Measurements from ENCODE around the gene PAPPA. TPM values are rescaled to one million over a fixed set of nuclear protein-coding genes. Genes with fewer than 3 reads are reported as not detected.

Gene PAPPA
- total RNA-seq, 3 donors from 2014 or later, result 0.61 to 2.5 (median 1.9) TPM

GRCh38 chr9:116243708-116244107, 90.1 kb downstream of the PAPPA start:
- Histone ChIP-seq H3K36me3 (ENCODE audit: low read depth) (no peaks in the 10 kb centered on the region), H3K4me3 (no peak overlapping the region), H3K4me1 (ENCODE audit: low read depth) (no peaks in the 10 kb centered on the region), H3K9me3 (no peaks in the 10 kb centered on the region)
- TF ChIP-seq, protein P1, sequence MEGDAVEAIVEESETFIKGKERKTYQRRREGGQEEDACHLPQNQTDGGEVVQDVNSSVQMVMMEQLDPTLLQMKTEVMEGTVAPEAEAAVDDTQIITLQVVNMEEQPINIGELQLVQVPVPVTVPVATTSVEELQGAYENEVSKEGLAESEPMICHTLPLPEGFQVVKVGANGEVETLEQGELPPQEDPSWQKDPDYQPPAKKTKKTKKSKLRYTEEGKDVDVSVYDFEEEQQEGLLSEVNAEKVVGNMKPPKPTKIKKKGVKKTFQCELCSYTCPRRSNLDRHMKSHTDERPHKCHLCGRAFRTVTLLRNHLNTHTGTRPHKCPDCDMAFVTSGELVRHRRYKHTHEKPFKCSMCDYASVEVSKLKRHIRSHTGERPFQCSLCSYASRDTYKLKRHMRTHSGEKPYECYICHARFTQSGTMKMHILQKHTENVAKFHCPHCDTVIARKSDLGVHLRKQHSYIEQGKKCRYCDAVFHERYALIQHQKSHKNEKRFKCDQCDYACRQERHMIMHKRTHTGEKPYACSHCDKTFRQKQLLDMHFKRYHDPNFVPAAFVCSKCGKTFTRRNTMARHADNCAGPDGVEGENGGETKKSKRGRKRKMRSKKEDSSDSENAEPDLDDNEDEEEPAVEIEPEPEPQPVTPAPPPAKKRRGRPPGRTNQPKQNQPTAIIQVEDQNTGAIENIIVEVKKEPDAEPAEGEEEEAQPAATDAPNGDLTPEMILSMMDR (IDR thresholded peaks at IDR 0.05), result no peak
- intact Hi-C loops (cut with DNase I, micrococcal nuclease), result no loop called here
- DNase-seq (no peak), ATAC-seq (no peak)

DNA sequence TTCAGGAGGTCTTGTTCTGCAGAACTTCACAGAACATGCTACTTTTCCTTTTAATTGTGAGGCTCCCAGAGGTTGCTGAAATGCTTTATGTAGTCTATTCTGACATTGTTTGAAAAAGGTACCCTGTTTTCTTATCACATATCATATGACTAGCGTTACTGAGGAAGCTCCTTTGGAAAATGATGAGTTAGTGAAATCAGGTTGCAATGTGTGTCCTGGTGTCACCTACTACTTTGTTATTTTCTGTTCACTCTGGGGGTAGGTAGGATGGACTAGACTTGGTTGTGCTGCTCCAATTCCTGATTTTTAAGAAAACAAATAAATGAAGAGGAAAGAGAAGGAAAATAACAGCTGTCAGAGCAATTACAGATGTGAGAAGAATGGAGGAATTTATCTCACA, 93.7 kb downstream of the PAPPA start:
- ATAC-seq, result no peak

GRCh38 chr9:116247791-116248374, 94.3 kb downstream of the PAPPA start:
- ATAC-seq (no peak), DNase-seq (no peak)
- Histone ChIP-seq H3K9me3 (no peaks in the 10 kb centered on the region), H3K36me3 (ENCODE audit: low read depth) (no peaks in the 10 kb centered on the region), H3K4me1 (ENCODE audit: low read depth) (no peaks in the 10 kb centered on the region), H3K4me3 (no peak overlapping the region)
- TF ChIP-seq, protein P1 (IDR thresholded peaks at IDR 0.05), result no peak
- intact Hi-C loops (cut with DNase I, micrococcal nuclease), result no loop called here

More for the DNA sequence above, 93.7 kb downstream of the PAPPA start:
- TF ChIP-seq, protein P1 (IDR thresholded peaks at IDR 0.05), result no peak
- Histone ChIP-seq H3K36me3 (ENCODE audit: low read depth) (no peaks in the 10 kb centered on the region), H3K4me3 (no peak overlapping the region), H3K4me1 (ENCODE audit: low read depth) (no peaks in the 10 kb centered on the region), H3K9me3 (no peaks in the 10 kb centered on the region)
- intact Hi-C loops (cut with DNase I, micrococcal nuclease), result no loop called here
- DNase-seq, result no peak

GRCh38 chr9:116250891-116251290, 97.3 kb downstream of the PAPPA start:
- intact Hi-C loops (cut with DNase I, micrococcal nuclease), result no loop called here

DNA sequence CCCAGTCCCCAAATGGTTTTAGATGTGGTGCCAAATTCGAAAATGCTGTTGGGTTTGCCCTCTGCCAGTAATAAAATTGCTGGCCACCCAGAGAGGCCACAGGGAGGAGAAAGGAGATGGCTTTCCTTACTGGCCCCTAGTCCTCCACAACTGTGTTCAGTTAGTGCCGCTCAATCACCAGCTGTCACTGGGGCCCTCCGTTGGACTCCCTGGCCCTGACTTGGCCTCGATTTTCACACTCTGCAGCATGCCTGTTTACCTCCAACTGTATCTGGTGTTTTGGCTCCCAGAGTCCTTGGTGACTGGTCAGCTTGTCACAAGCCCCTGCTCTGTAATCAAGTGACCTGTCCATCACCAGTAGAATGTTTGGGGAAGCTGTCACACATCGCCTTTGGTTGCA, 97.8 kb downstream of the PAPPA start:
- H3K9me3 ChIP-seq, result no peaks in the 10 kb centered on the region
- H3K4me3 ChIP-seq, result no peak overlapping the region
- DNase-seq (no peak), ATAC-seq (no peak)
- TF ChIP-seq, protein P1 (IDR thresholded peaks at IDR 0.05), result no peak
- H3K36me3 ChIP-seq (ENCODE audit: low read depth), result no peaks in the 10 kb centered on the region
- no peaks in the 10 kb centered on the region for H3K4me1 ChIP-seq (ENCODE audit: low read depth)
- intact Hi-C loops (cut with DNase I, micrococcal nuclease), result no loop called here

More at GRCh38 chr9:116250891-116251290, 97.3 kb downstream of the PAPPA start:
- TF ChIP-seq, protein P1 (IDR thresholded peaks at IDR 0.05), result no peak
- H3K36me3 ChIP-seq (ENCODE audit: low read depth), result no peaks in the 10 kb centered on the region
- H3K9me3 ChIP-seq, result no peaks in the 10 kb centered on the region
- H3K4me1 ChIP-seq (ENCODE audit: low read depth), result no peaks in the 10 kb centered on the region
- ATAC-seq (no peak), DNase-seq (no peak)
- no peak overlapping the region for H3K4me3 ChIP-seq

DNA sequence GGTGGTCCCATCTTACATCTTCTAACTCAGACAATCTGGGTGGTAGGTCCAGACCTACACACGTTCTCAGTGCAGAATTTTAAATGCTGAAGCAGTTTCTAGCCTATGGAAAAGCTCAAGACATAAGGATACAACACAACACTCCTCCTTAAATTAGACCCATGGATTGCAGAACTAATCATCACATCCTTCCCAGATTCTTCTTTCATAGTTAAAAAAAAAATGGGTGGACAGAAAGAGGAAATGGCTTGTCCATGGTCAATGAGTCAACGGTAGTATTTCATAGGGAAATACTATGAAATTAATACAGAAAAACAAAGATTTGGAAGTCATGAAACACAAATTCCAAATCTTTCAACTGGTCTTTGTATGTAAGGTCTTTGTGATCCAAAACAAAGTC, 106.9 kb downstream of the PAPPA start:
- intact Hi-C loops (cut with DNase I, micrococcal nuclease), result no loop called here
- no peaks in the 10 kb centered on the region for H3K36me3 ChIP-seq (ENCODE audit: low read depth)
- no peak overlapping the region for H3K4me3 ChIP-seq
- no peaks in the 10 kb centered on the region for H3K4me1 ChIP-seq (ENCODE audit: low read depth)
- no peaks in the 10 kb centered on the region for H3K9me3 ChIP-seq
- no peak for ATAC-seq
- no peak for DNase-seq
- TF ChIP-seq, protein P1 (IDR thresholded peaks at IDR 0.05), result no peak
